ENCODE measurements around the gene CNTN1.

The CNTN1 gene

GRCh38 chr12:40801082-40801481, 108.8 kb downstream of the CNTN1 start:
- Histone ChIP-seq H3K9ac (ENCODE audit: low read length) (no peak overlapping the region), H2BK5ac (ENCODE audit: low read depth, low read length, poor library complexity, severe bottlenecking) (no peak overlapping the region), H3K79me1 (replicated peaks; ENCODE audit: low read length, poor library complexity, severe bottlenecking) (no peaks in the 10 kb centered on the region), H4K91ac (ENCODE audit: low read length) (no peak overlapping the region), H3K4ac (ENCODE audit: low read depth in 1 of 2, low read length in 2 of 2) (no peak overlapping the region), H3K27me3 (ENCODE audit: control insufficient read depth in 1 of 2, insufficient read depth in 1 of 2, low read length in 2 of 2) (no peaks in the 10 kb centered on the region), H3K9me3 (ENCODE audit: control insufficient read depth, low read length) (no peaks in the 10 kb centered on the region), H3K4me3 (ENCODE audit: insufficient read depth in 1 of 2, low read depth in 1 of 2, low read length in 2 of 2) (no peak overlapping the region), H3K27ac (ENCODE audit: low read length, poor library complexity, severe bottlenecking) (no peak overlapping the region), H3K36me3 (ENCODE audit: control insufficient read depth in 1 of 2, insufficient read depth in 2 of 2, low read depth in 1 of 2, low read length in 2 of 2) (no peaks in the 10 kb centered on the region), H4K8ac (ENCODE audit: low read length) (no peak overlapping the region), H3K14ac (ENCODE audit: low read length in 2 of 2) (no peak overlapping the region), H3K23ac (ENCODE audit: low read length in 2 of 2) (no peak overlapping the region), H2BK120ac (ENCODE audit: low read depth, low read length) (no peak overlapping the region), H3K18ac (ENCODE audit: low read depth in 1 of 2, low read length in 2 of 2) (no peak overlapping the region), H2AFZ (ENCODE audit: low read depth, low read length) (no peak overlapping the region), H3K4me2 (ENCODE audit: low read length, poor library complexity, severe bottlenecking) (no peak overlapping the region), H3K4me1 (ENCODE audit: control insufficient read depth, insufficient read depth, low read depth, low read length) (no peaks in the 10 kb centered on the region), H2BK12ac (ENCODE audit: low read length in 2 of 2) (no peak overlapping the region), H2BK15ac (ENCODE audit: low read depth, poor library complexity, severe bottlenecking) (no peak overlapping the region), H2AK5ac (ENCODE audit: low read length, severe bottlenecking) (no peak overlapping the region)
- 100% methylated on average over 2 of the region's 2 CpGs for WGBS
- DNase-seq, result no peak

- no peaks in the 10 kb centered on the region for H3K36me3 ChIP-seq (ENCODE audit: control insufficient read depth in 1 of 2, insufficient read depth in 2 of 2, low read depth in 1 of 2, low read length in 2 of 2)
- no peak overlapping the region for H2BK5ac ChIP-seq (ENCODE audit: low read depth, low read length, poor library complexity, severe bottlenecking)
- no peak overlapping the region for H3K4me2 ChIP-seq (ENCODE audit: low read length, poor library complexity, severe bottlenecking)
- no peak overlapping the region for H3K14ac ChIP-seq (ENCODE audit: low read length in 2 of 2)
- no peak overlapping the region for H3K27ac ChIP-seq (ENCODE audit: low read length, poor library complexity, severe bottlenecking)
- WGBS, result 63% methylated on average over 2 of the region's 2 CpGs
- no peak overlapping the region for H3K18ac ChIP-seq (ENCODE audit: low read depth in 1 of 2, low read length in 2 of 2)
- no peaks in the 10 kb centered on the region for H3K27me3 ChIP-seq (ENCODE audit: control insufficient read depth in 1 of 2, insufficient read depth in 1 of 2, low read length in 2 of 2)
- H3K79me1 ChIP-seq (replicated peaks; ENCODE audit: low read length, poor library complexity, severe bottlenecking), result no peaks in the 10 kb centered on the region
- H3K4ac ChIP-seq (ENCODE audit: low read depth in 1 of 2, low read length in 2 of 2), result no peak overlapping the region
- H4K91ac ChIP-seq (ENCODE audit: low read length), result no peak overlapping the region
- H2AFZ ChIP-seq (ENCODE audit: low read depth, low read length), result no peak overlapping the region
- no peak overlapping the region for H3K4me3 ChIP-seq (ENCODE audit: insufficient read depth in 1 of 2, low read depth in 1 of 2, low read length in 2 of 2)
- no peak overlapping the region for H4K8ac ChIP-seq (ENCODE audit: low read length)
- H2BK12ac ChIP-seq (ENCODE audit: low read length in 2 of 2), result no peak overlapping the region
- no peak overlapping the region for H2BK15ac ChIP-seq (ENCODE audit: low read depth, poor library complexity, severe bottlenecking)
- DNase-seq, result no peak
- H3K4me1 ChIP-seq (ENCODE audit: control insufficient read depth, insufficient read depth, low read depth, low read length), result no peaks in the 10 kb centered on the region
- H2BK120ac ChIP-seq (ENCODE audit: low read depth, low read length), result no peak overlapping the region
- no peaks in the 10 kb centered on the region for H3K9me3 ChIP-seq (ENCODE audit: control insufficient read depth, low read length)
- no peak overlapping the region for H3K9ac ChIP-seq (ENCODE audit: low read length)
- no peak overlapping the region for H3K23ac ChIP-seq (ENCODE audit: low read length in 2 of 2)
- no peak overlapping the region for H2AK5ac ChIP-seq (ENCODE audit: low read length, severe bottlenecking)
Observed at GRCh38 chr12:40801861-40802260, 109.6 kb downstream of the CNTN1 start.

- no peaks in the 10 kb centered on the region for H3K79me1 ChIP-seq (replicated peaks; ENCODE audit: low read length, poor library complexity, severe bottlenecking)
- H3K4me1 ChIP-seq (ENCODE audit: control insufficient read depth, insufficient read depth, low read depth, low read length), result no peaks in the 10 kb centered on the region
- no peak overlapping the region for H2BK12ac ChIP-seq (ENCODE audit: low read length in 2 of 2)
- H2AFZ ChIP-seq (ENCODE audit: low read depth, low read length), result no peak overlapping the region
- H3K4ac ChIP-seq (ENCODE audit: low read depth in 1 of 2, low read length in 2 of 2), result no peak overlapping the region
- H2BK120ac ChIP-seq (ENCODE audit: low read depth, low read length), result no peak overlapping the region
- no peak overlapping the region for H3K14ac ChIP-seq (ENCODE audit: low read length in 2 of 2)
- 63% methylated on average over 1 of the region's 1 CpG for WGBS
- H3K27me3 ChIP-seq (ENCODE audit: control insufficient read depth in 1 of 2, insufficient read depth in 1 of 2, low read length in 2 of 2), result no peaks in the 10 kb centered on the region
- H3K23ac ChIP-seq (ENCODE audit: low read length in 2 of 2), result no peak overlapping the region
- no peak overlapping the region for H3K27ac ChIP-seq (ENCODE audit: low read length, poor library complexity, severe bottlenecking)
- H3K4me3 ChIP-seq (ENCODE audit: insufficient read depth in 1 of 2, low read depth in 1 of 2, low read length in 2 of 2), result no peak overlapping the region
- no peak for DNase-seq
- no peaks in the 10 kb centered on the region for H3K36me3 ChIP-seq (ENCODE audit: control insufficient read depth in 1 of 2, insufficient read depth in 2 of 2, low read depth in 1 of 2, low read length in 2 of 2)
- H3K4me2 ChIP-seq (ENCODE audit: low read length, poor library complexity, severe bottlenecking), result no peak overlapping the region
- no peak overlapping the region for H2BK5ac ChIP-seq (ENCODE audit: low read depth, low read length, poor library complexity, severe bottlenecking)
- no peak overlapping the region for H4K91ac ChIP-seq (ENCODE audit: low read length)
- no peak overlapping the region for H4K8ac ChIP-seq (ENCODE audit: low read length)
- no peak overlapping the region for H3K18ac ChIP-seq (ENCODE audit: low read depth in 1 of 2, low read length in 2 of 2)
- no peak overlapping the region for H3K9ac ChIP-seq (ENCODE audit: low read length)
- H2AK5ac ChIP-seq (ENCODE audit: low read length, severe bottlenecking), result no peak overlapping the region
- H3K9me3 ChIP-seq (ENCODE audit: control insufficient read depth, low read length), result no peaks in the 10 kb centered on the region
- no peak overlapping the region for H2BK15ac ChIP-seq (ENCODE audit: low read depth, poor library complexity, severe bottlenecking)
Observed at GRCh38 chr12:40802656-40803055, 110.4 kb downstream of the CNTN1 start.

- no peak overlapping the region for H3K18ac ChIP-seq (ENCODE audit: low read depth in 1 of 2, low read length in 2 of 2)
- no peak overlapping the region for H2BK12ac ChIP-seq (ENCODE audit: low read length in 2 of 2)
- 53% methylated on average over 11 of the region's 12 CpGs for WGBS
- no peaks in the 10 kb centered on the region for H3K36me3 ChIP-seq (ENCODE audit: control insufficient read depth in 1 of 2, insufficient read depth in 2 of 2, low read depth in 1 of 2, low read length in 2 of 2)
- no peak overlapping the region for H3K4me2 ChIP-seq (ENCODE audit: low read length, poor library complexity, severe bottlenecking)
- no peak overlapping the region for H3K4ac ChIP-seq (ENCODE audit: low read depth in 1 of 2, low read length in 2 of 2)
- H3K14ac ChIP-seq (ENCODE audit: low read length in 2 of 2), result no peak overlapping the region
- H2BK5ac ChIP-seq (ENCODE audit: low read depth, low read length, poor library complexity, severe bottlenecking), result no peak overlapping the region
- no peak overlapping the region for H2AFZ ChIP-seq (ENCODE audit: low read depth, low read length)
- H4K91ac ChIP-seq (ENCODE audit: low read length), result no peak overlapping the region
- no peak overlapping the region for H3K4me3 ChIP-seq (ENCODE audit: insufficient read depth in 1 of 2, low read depth in 1 of 2, low read length in 2 of 2)
- no peak overlapping the region for H2BK120ac ChIP-seq (ENCODE audit: low read depth, low read length)
- H3K4me1 ChIP-seq (ENCODE audit: control insufficient read depth, insufficient read depth, low read depth, low read length), result peaks cover 2% of the 10 kb centered on the region
- H3K9ac ChIP-seq (ENCODE audit: low read length), result no peak overlapping the region
- no peaks in the 10 kb centered on the region for H3K79me1 ChIP-seq (replicated peaks; ENCODE audit: low read length, poor library complexity, severe bottlenecking)
- H4K8ac ChIP-seq (ENCODE audit: low read length), result no peak overlapping the region
- H3K27me3 ChIP-seq (ENCODE audit: control insufficient read depth in 1 of 2, insufficient read depth in 1 of 2, low read length in 2 of 2), result no peaks in the 10 kb centered on the region
- DNase-seq, result no peak
- no peak overlapping the region for H2BK15ac ChIP-seq (ENCODE audit: low read depth, poor library complexity, severe bottlenecking)
- no peak overlapping the region for H2AK5ac ChIP-seq (ENCODE audit: low read length, severe bottlenecking)
- no peak overlapping the region for H3K23ac ChIP-seq (ENCODE audit: low read length in 2 of 2)
- H3K9me3 ChIP-seq (ENCODE audit: control insufficient read depth, low read length), result peaks cover 3% of the 10 kb centered on the region
- no peak overlapping the region for H3K27ac ChIP-seq (ENCODE audit: low read length, poor library complexity, severe bottlenecking)
Observed at GRCh38 chr12:40819436-40820108, 127.3 kb downstream of the CNTN1 start.

Measured in mesenchymal stem cell (in vitro differentiated cells and primary cell).